Heart left ventricle (tissue), 16 donors: Measurements from ENCODE around the gene KANK4. TPM values are rescaled to one million over a fixed set of nuclear protein-coding genes. Genes with fewer than 3 reads are reported as not detected.
"Not testable (repeated sequence)": the region's sequence is repeated elsewhere in the genome, so short reads cannot be mapped to it uniquely, and the experiment has no call there.

ENCODE experiments used
- ATAC-seq, 4 donors: fragments of 200-7000 bp; cut with Tn5 transposase; one replicate each; pipeline ENCODE4 v1.9.1; 2020 to 2022; ENCODE audit warnings: moderate library complexity in 4 of 4, mild to moderate bottlenecking in 3 of 4, moderate number of reproducible peaks in 1 of 4
- DNase-seq, 5 donors: peaks; one replicate each; pipeline ENCODE4 v3.0.0-alpha.2; 2020
- H3K27ac ChIP-seq, 12 donors: fragments of 200-600 bp; sonication (generic) in 4 of 12; one replicate each; pipeline versions ENCODE4 v1.5.0 to v1.8.0; 2016 to 2022; ENCODE audit warnings: mild to moderate bottlenecking in 2 of 12
- H3K27me3 ChIP-seq, 9 donors: fragments of 200-600 bp; sonication (generic) in 2 of 9; one replicate each; pipeline versions ENCODE4 v1.5.1 to v1.8.0; 2016 to 2022; ENCODE audit warnings: mild to moderate bottlenecking in 3 of 9
- H3K36me3 ChIP-seq, 9 donors: fragments of 200-600 bp; sonication (generic) in 2 of 9; one replicate each; pipeline versions ENCODE4 v1.5.0 to v1.8.0; 2018 to 2022; ENCODE audit warnings: mild to moderate bottlenecking in 2 of 9
- H3K4me1 ChIP-seq, 12 donors: fragments of 200-600 bp; sonication (generic) in 4 of 12; one replicate each; pipeline versions ENCODE4 v1.5.0 to v1.8.0; 2016 to 2022; ENCODE audit warnings: mild to moderate bottlenecking in 3 of 12
- H3K4me3 ChIP-seq, 12 donors: fragments of 200-600 bp; sonication (generic) in 4 of 12; one replicate each; pipeline versions ENCODE4 v1.5.0 to v1.8.0; 2017 to 2022; ENCODE audit warnings: mild to moderate bottlenecking in 9 of 12, moderate library complexity in 4 of 12
- H3K9me3 ChIP-seq, 12 donors: fragments of 200-600 bp; sonication (generic) in 4 of 12; one replicate each; pipeline versions ENCODE4 v1.5.0 to v1.8.0; 2016 to 2022; ENCODE audit warnings: mild to moderate bottlenecking in 1 of 12
- CTCF ChIP-seq, 12 donors: fragments of 200-600 bp; sonication (generic) in 4 of 12; IDR thresholded peaks; one replicate each; pipeline versions ENCODE4 v1.5.0 to v1.8.0; 2018 to 2022; ENCODE audit warnings: antibody characterized with exemption in 12 of 12, mild to moderate bottlenecking in 5 of 12
- POLR2A ChIP-seq, 2 donors: fragments of 450-650 bp; IDR thresholded peaks; one replicate each; pipeline ENCODE4 v1.6.1; 2017; ENCODE audit warnings: antibody characterized with exemption in 2 of 2, mild to moderate bottlenecking in 2 of 2, moderate library complexity in 2 of 2
- WGBS, 4 donors: extraction: QIAGEN DNeasy Blood & Tissue Kit in 2 of 4; methylation state at CpG; one replicate each; pipeline versions ENCODE4 v1.1.5 to v1.1.7; 2013 to 2018; 5-methylcytosine and 5-hydroxymethylcytosine counted together
- intact Hi-C, 10 donors: fragments of 100-400 bp; cut with DNase I; formaldehyde crosslinking; loops; one replicate each; pipeline versions ENCODE4 v1.11.1 to v1.14.2; 2022
- polyA plus RNA-seq, 2 donors: library from polyadenylated mRNA; stranded (reverse); fragments of 200-250 nt; gene quantifications; one replicate each; pipeline ENCODE4 v1.2.3, GENCODE V29; 2013
- total RNA-seq, 9 donors: library from RNA; depleted of rRNA in 2 of 9; stranded (reverse); fragments of >200 nt in 2 of 9; fragmentation: NEBNext Ultra II Directional in 3 of 9; extraction: Animal tissue kit (Norgen Biotek cat#: 25700) in 3 of 9; gene quantifications; one replicate each; pipeline versions ENCODE4 v1.1.0 to v1.2.4, GENCODE V29; 2016 to 2023
- donor health status: ischemic (EF 13 %, LVEDD 7.1; RV severe dilation, severe dysfunction).
- donor health status: healthy with polysubstance abuse.
- donor health status: DM: no; HTN: yes; CAD: no.
- donor health status: DM: no; HTN: no; CAD: no.
- donor health status: ischemic (EF 25% LVEDD 6.9; RV normal size, moderate dysfunction).
- donor health status: ischemic (EF 25% LVEDD 5.7; RV mildly dilated, moderate dysfunction).
- donor health status: healthy.
- donor health status: DM: yes; HTN: yes; CAD: no.
- donor health status: ischemic (EF 35%, LVEDD 5.7; RV mildly dilated, moderate dysfunction).
- donor health status: nonischemic (EF 11% LVEDD 7.7; RV severe dilation, severe dysfunction).
- donor health status: DM: yes; HTN: yes; CAD: no.
- donor health status: PGD.
- donor health status: ischemic (EF 29% LVEDD 5.4; RV normal size, mild dysfunction).
- donor health status: nonischemic (EF 23%, LVEDD 6.1; RV moderate dilation, normal function).

KANK4 gene
- total and polyA plus RNA-seq, 11 donors, result 0.05 to 4.3 (median 0.15) TPM; not detected in 1

- intact Hi-C loops, result no loop called here
Measured at GRCh38 chr1:62247391-62248168, 71.7 kb downstream of the KANK4 start.

GRCh38 chr1:62245201-62245600, 74.0 kb downstream of the KANK4 start:
- ATAC-seq (no peak), DNase-seq (no peak)
- intact Hi-C loops, result no loop called here
- Histone ChIP-seq H3K27me3 (peaks cover 0 to 9% (median 0%) of the 10 kb centered on the region in 9 donors), H3K9me3 (no peaks in the 10 kb centered on the region), H3K4me1 (peaks cover 0 to 12% (median 5%) of the 10 kb centered on the region in 12 donors), H3K27ac (no peak overlapping the region), H3K36me3 (no peaks in the 10 kb centered on the region), H3K4me3 (no peak overlapping the region)
- TF ChIP-seq POLR2A (IDR thresholded peaks at IDR 0.05) (no peak), CTCF (IDR thresholded peaks at IDR 0.05) (no peak)

More at GRCh38 chr1:62247391-62248168, 71.7 kb downstream of the KANK4 start:
- WGBS, 4 donors, result 47 to 66% (median 50%) methylated on average over 14 of the region's 14 CpGs
- Histone ChIP-seq H3K27ac (no peak overlapping the region), H3K4me3 (no peak overlapping the region), H3K27me3 (peaks cover 0 to 9% (median 0%) of the 10 kb centered on the region in 9 donors), H3K36me3 (no peaks in the 10 kb centered on the region), H3K9me3 (no peaks in the 10 kb centered on the region), H3K4me1 (no peaks in the 10 kb centered on the region)
- TF ChIP-seq CTCF (IDR thresholded peaks at IDR 0.05), result no peak
- no peak for TF ChIP-seq POLR2A (IDR thresholded peaks at IDR 0.05)
- DNase-seq (no peak), ATAC-seq (peak in 1 of 4 donors; percentile 64)

GRCh38 chr1:62244380-62244779, 74.9 kb downstream of the KANK4 start:
- 96 to 100% (median 97%) methylated on average over 3 of the region's 3 CpGs for WGBS, 4 donors

GRCh38 chr1:62241371-62242131, 77.7 kb downstream of the KANK4 start:
- no peaks in the 10 kb centered on the region for H3K36me3 ChIP-seq
- intact Hi-C loops, result no loop called here
- H3K4me1 ChIP-seq, result peaks cover 0 to 12% (median 5%) of the 10 kb centered on the region in 12 donors
- peak in 1 of 4 donors; percentile 54 for ATAC-seq
- no peaks in the 10 kb centered on the region for H3K27me3 ChIP-seq
- 44 to 53% (median 51%) methylated on average over 10 to 12 of the region's 12 CpGs for WGBS, 4 donors
- no peak overlapping the region for H3K4me3 ChIP-seq
- TF ChIP-seq POLR2A (IDR thresholded peaks at IDR 0.05), result no peak
- no peak for TF ChIP-seq CTCF (IDR thresholded peaks at IDR 0.05)
- no peak overlapping the region for H3K27ac ChIP-seq
- DNase-seq, result peak in 2 of 5 donors; percentile 21 to 44
- no peaks in the 10 kb centered on the region for H3K9me3 ChIP-seq

More at GRCh38 chr1:62244380-62244779, 74.9 kb downstream of the KANK4 start:
- H3K27me3 ChIP-seq, H3K9me3 ChIP-seq, DNase-seq, H3K27ac ChIP-seq, H3K4me3 ChIP-seq, ATAC-seq, H3K36me3 ChIP-seq, intact Hi-C loops: not testable (repeated sequence)
- H3K4me1 ChIP-seq, result peaks cover 0 to 12% (median 5%) of the 10 kb centered on the region in 12 donors
